DND-41 (cell line): Measurements from ENCODE around the gene MEIOC.

Source experiments
- EZH2 ChIP-seq: IDR thresholded peaks from 3 replicates; pipeline ENCODE4 v1.6.1; 2012; ENCODE audit warnings: borderline replicate concordance, low read depth, mild to moderate bottlenecking, moderate library complexity, low read length, inconsistent platforms; ENCODE audit not compliant: severe bottlenecking
- TF ChIP-seq, protein P1 (sequence below): IDR thresholded peaks from 2 replicates; pipeline ENCODE4 v1.5.1; 2012; ENCODE audit warnings: borderline replicate concordance, low read length, moderate library complexity, mild to moderate bottlenecking; ENCODE audit not compliant: poor library complexity, severe bottlenecking; ENCODE audit errors: extremely low read depth

DNA sequence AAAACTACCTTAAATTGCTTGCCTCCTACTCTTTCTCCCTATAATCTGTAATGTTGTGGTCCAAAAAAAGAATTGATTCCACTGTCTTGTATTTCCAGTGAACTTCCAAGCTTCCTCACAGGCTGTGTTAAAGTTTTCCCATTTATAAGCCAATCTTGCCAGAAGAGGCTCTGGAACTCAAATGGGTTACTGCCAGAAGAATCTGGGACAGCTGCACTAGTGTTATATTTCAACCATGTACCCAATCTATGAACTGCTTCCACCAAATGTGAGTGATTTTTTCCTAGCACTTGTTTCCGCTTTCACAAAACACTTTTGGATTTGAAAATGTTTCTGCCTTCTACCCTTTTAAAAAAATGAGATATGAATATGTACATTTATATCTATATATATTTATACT lies 31.5 kb downstream of the MEIOC start:
- TF ChIP-seq EZH2: no peak
- TF ChIP-seq, protein P1, sequence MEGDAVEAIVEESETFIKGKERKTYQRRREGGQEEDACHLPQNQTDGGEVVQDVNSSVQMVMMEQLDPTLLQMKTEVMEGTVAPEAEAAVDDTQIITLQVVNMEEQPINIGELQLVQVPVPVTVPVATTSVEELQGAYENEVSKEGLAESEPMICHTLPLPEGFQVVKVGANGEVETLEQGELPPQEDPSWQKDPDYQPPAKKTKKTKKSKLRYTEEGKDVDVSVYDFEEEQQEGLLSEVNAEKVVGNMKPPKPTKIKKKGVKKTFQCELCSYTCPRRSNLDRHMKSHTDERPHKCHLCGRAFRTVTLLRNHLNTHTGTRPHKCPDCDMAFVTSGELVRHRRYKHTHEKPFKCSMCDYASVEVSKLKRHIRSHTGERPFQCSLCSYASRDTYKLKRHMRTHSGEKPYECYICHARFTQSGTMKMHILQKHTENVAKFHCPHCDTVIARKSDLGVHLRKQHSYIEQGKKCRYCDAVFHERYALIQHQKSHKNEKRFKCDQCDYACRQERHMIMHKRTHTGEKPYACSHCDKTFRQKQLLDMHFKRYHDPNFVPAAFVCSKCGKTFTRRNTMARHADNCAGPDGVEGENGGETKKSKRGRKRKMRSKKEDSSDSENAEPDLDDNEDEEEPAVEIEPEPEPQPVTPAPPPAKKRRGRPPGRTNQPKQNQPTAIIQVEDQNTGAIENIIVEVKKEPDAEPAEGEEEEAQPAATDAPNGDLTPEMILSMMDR: no peak
